Subcutaneous preadipocyte (primary cell): ENCODE measurements around the gene NEBL. TPM values are rescaled to one million over a fixed set of nuclear protein-coding genes. Genes with fewer than 3 reads are reported as not detected.

Source experiments
- small RNA-seq: library from RNA; depleted of rRNA; stranded (forward); fragments of <200 nt; gene quantifications from one replicate; pipeline ENCODE3, GENCODE V24; 2012
- total RNA-seq: library from RNA; depleted of rRNA; stranded (reverse); fragments of >200 nt; gene quantifications from 2 replicates; pipeline ENCODE4 v1.2.3, GENCODE V29; 2012

The NEBL gene
- total RNA-seq, result 0.20 and 1.1 TPM in 2 replicates

GRCh38 chr10:20897146-20897825 lies at the start of gene NEBL:
Gene NEBL (minus strand): TSS chr10:20897311. CDS start chr10:20897205, 106 bp downstream.

Small RNA genes within 50 kb of the gene (small RNA-seq; reads per million reads assigned to genes)
- gene AL157398.1, result not detected
- gene MTND1P21, result not detected
